Osteoblast (primary cell): ENCODE data around the gene DFFB. TPM values are rescaled to one million over a fixed set of nuclear protein-coding genes. Genes with fewer than 3 reads are reported as not detected.

Experiments
- DNase-seq: peaks from one replicate; pipeline ENCODE4 v3.0.0; 2011; ENCODE audit warnings: low spot score, mixed read lengths; ENCODE audit not compliant: insufficient read length; ENCODE audit errors: missing footprints
- H2AFZ ChIP-seq: 2 replicates; pipeline ENCODE4 v1.6.0; 2011; ENCODE audit warnings: mild to moderate bottlenecking, low read length
- H3K27ac ChIP-seq: 2 replicates; pipeline ENCODE4 v1.5.1; 2011; ENCODE audit warnings: mild to moderate bottlenecking, low read depth, low read length, moderate library complexity
- H3K27me3 ChIP-seq: 2 replicates; pipeline ENCODE4 v1.6.0; 2012; ENCODE audit warnings: mild to moderate bottlenecking, control low read depth, inconsistent platforms, low read length, moderate library complexity; ENCODE audit not compliant: insufficient read depth
- H3K36me3 ChIP-seq: 2 replicates; pipeline ENCODE4 v1.5.1; 2011; ENCODE audit warnings: mild to moderate bottlenecking, low read length, control low read depth, moderate library complexity; ENCODE audit not compliant: insufficient read depth
- H3K4me1 ChIP-seq: 2 replicates; pipeline ENCODE4 v1.5.1; 2011; ENCODE audit warnings: mild to moderate bottlenecking, low read length, control low read depth, moderate library complexity; ENCODE audit not compliant: insufficient read depth
- H3K4me2 ChIP-seq: 2 replicates; pipeline ENCODE4 v1.6.0; 2011; ENCODE audit warnings: mild to moderate bottlenecking, low read length; ENCODE audit not compliant: insufficient read depth
- H3K4me3 ChIP-seq: fragments of 200-600 bp; sonication (generic); 3 replicates; pipeline ENCODE4 v1.5.1; 2012; ENCODE audit warnings: mild to moderate bottlenecking, low read length, inconsistent platforms; ENCODE audit not compliant: insufficient read depth
- H3K79me2 ChIP-seq: 2 replicates; pipeline ENCODE4 v1.6.0; 2012; ENCODE audit warnings: mild to moderate bottlenecking, low read length, control low read depth, inconsistent platforms; ENCODE audit not compliant: insufficient read depth
- H3K9me3 ChIP-seq: 2 replicates; pipeline ENCODE4 v1.5.1; 2011; ENCODE audit warnings: low read depth, low read length, control low read depth
- H4K20me1 ChIP-seq: 2 replicates; pipeline ENCODE4 v1.6.0; 2012; ENCODE audit warnings: mild to moderate bottlenecking, low read length, control low read depth; ENCODE audit not compliant: insufficient read depth
- CTCF ChIP-seq: IDR thresholded peaks from 2 replicates; pipeline ENCODE4 v1.5.1; 2011; ENCODE audit warnings: mild to moderate bottlenecking, low read depth, low read length, moderate library complexity; ENCODE audit errors: extremely low read depth
- total RNA-seq: library from RNA; depleted of rRNA; stranded (reverse); fragments of >200 nt; gene quantifications from 2 replicates; pipeline ENCODE4 v1.2.3, GENCODE V29; 2012

The DFFB gene
- total RNA-seq, 1 donor = 5.1 TPM

- no peak for TF ChIP-seq CTCF
- Histone ChIP-seq H4K20me1 (no peaks in the 10 kb centered on the region), H3K36me3 (peaks cover 40% of the 10 kb centered on the region), H3K27me3 (no peaks in the 10 kb centered on the region), H2AFZ (no peak overlapping the region), H3K4me3 (no peak overlapping the region), H3K27ac (no peak overlapping the region), H3K4me1 (no peaks in the 10 kb centered on the region), H3K9me3 (no peaks in the 10 kb centered on the region), H3K79me2 (no peaks in the 10 kb centered on the region), H3K4me2 (no peak overlapping the region)
- DNase-seq = no peak
Observed at GRCh38 chr1:3824650-3825049, 32.6 kb upstream of the DFFB start.

GRCh38 chr1:3825356-3825755 lies 31.9 kb upstream of the DFFB start:
- no peak for TF ChIP-seq CTCF
- Histone ChIP-seq H2AFZ (no peak overlapping the region), H3K27ac (no peak overlapping the region), H3K4me2 (no peak overlapping the region), H3K9me3 (no peaks in the 10 kb centered on the region), H4K20me1 (no peaks in the 10 kb centered on the region), H3K79me2 (no peaks in the 10 kb centered on the region), H3K36me3 (peaks cover 42% of the 10 kb centered on the region), H3K27me3 (no peaks in the 10 kb centered on the region), H3K4me1 (no peaks in the 10 kb centered on the region), H3K4me3 (no peak overlapping the region)
- DNase-seq = no peak

- Histone ChIP-seq H3K79me2 (no peaks in the 10 kb centered on the region), H3K9me3 (no peaks in the 10 kb centered on the region), H3K27me3 (no peaks in the 10 kb centered on the region), H2AFZ (no peak overlapping the region), H3K27ac (no peak overlapping the region), H3K4me3 (no peak overlapping the region), H4K20me1 (no peaks in the 10 kb centered on the region), H3K4me2 (no peak overlapping the region), H3K36me3 (peaks cover 40% of the 10 kb centered on the region), H3K4me1 (no peaks in the 10 kb centered on the region)
- DNase-seq = no peak
- TF ChIP-seq CTCF = no peak
Observed at GRCh38 chr1:3827813-3828307, 29.4 kb upstream of the DFFB start.

- Histone ChIP-seq H3K9me3 (no peaks in the 10 kb centered on the region), H3K36me3 (peaks cover 38% of the 10 kb centered on the region), H3K27me3 (no peaks in the 10 kb centered on the region), H3K27ac (no peak overlapping the region), H3K79me2 (no peaks in the 10 kb centered on the region), H3K4me2 (no peak overlapping the region), H3K4me3 (no peak overlapping the region), H4K20me1 (no peaks in the 10 kb centered on the region), H2AFZ (no peak overlapping the region), H3K4me1 (no peaks in the 10 kb centered on the region)
- no peak for TF ChIP-seq CTCF
- no peak for DNase-seq
Observed at GRCh38 chr1:3828391-3828790, 28.9 kb upstream of the DFFB start.
